GM19397 (cell line): ENCODE data around the gene RAB35.

Experiments
- ATAC-seq: cut with Tn5 transposase; IDR thresholded peaks from one replicate; pipeline ENCODE4 v1.9.1; 2021; ENCODE audit warnings: mild to moderate bottlenecking, moderate library complexity; ENCODE audit not compliant: unreplicated experiment

Gene RAB35

GRCh38 chr12:120116441-120116791 is at the start of gene RAB35:
RAB35 (minus strand) TSS chr12:120116753; CDS start chr12:120116650, 103 bp downstream.
- ATAC-seq: peak; percentile 5

GRCh38 chr12:120164293-120164692 is 47.7 kb upstream of the RAB35 start:
- no peak for ATAC-seq

- no peak for ATAC-seq
Observed at GRCh38 chr12:120162763-120163162, 46.2 kb upstream of the RAB35 start.

- no peak for ATAC-seq
Observed at GRCh38 chr12:120161852-120162251, 45.3 kb upstream of the RAB35 start.

GRCh38 chr12:120159509-120160237 is 43.1 kb upstream of the RAB35 start:
- no peak for ATAC-seq

GRCh38 chr12:120158351-120158750 is 41.8 kb upstream of the RAB35 start:
- no peak for ATAC-seq

- no peak for ATAC-seq
Observed at GRCh38 chr12:120157678-120158077, 41.1 kb upstream of the RAB35 start.

- ATAC-seq: no peak
Observed at GRCh38 chr12:120156315-120157259, 40.0 kb upstream of the RAB35 start.

GRCh38 chr12:120155072-120155471 is 38.5 kb upstream of the RAB35 start:
- ATAC-seq: no peak

- ATAC-seq: no peak
Observed at GRCh38 chr12:120150919-120151525, 34.5 kb upstream of the RAB35 start.

- ATAC-seq: no peak
Observed at GRCh38 chr12:120148011-120148410, 31.5 kb upstream of the RAB35 start.

- no peak for ATAC-seq
Observed at GRCh38 chr12:120145164-120145563, 28.6 kb upstream of the RAB35 start.

GRCh38 chr12:120144215-120144614 is 27.7 kb upstream of the RAB35 start:
- no peak for ATAC-seq

- ATAC-seq: no peak
Observed at GRCh38 chr12:120142231-120142877, 25.8 kb upstream of the RAB35 start.

GRCh38 chr12:120141336-120141735 is 24.8 kb upstream of the RAB35 start:
- no peak for ATAC-seq

GRCh38 chr12:120140603-120141002 is 24.1 kb upstream of the RAB35 start:
- no peak for ATAC-seq

- no peak for ATAC-seq
Observed at GRCh38 chr12:120139958-120140357, 23.4 kb upstream of the RAB35 start.

GRCh38 chr12:120138366-120138765 is 21.8 kb upstream of the RAB35 start:
- no peak for ATAC-seq

- ATAC-seq: no peak
Observed at GRCh38 chr12:120137833-120138232, 21.3 kb upstream of the RAB35 start.

GRCh38 chr12:120136093-120136770 is 19.7 kb upstream of the RAB35 start:
- no peak for ATAC-seq
